HepG2 (cell line): Measurements from ENCODE around the gene HMGN4. TPM values are rescaled to one million over a fixed set of nuclear protein-coding genes. Genes with fewer than 3 reads are reported as not detected.

Experiments
- KLF9 ChIP-seq: IDR thresholded peaks from 2 replicates; pipeline ENCODE4 v1.6.1; 2016; ENCODE audit warnings: low read depth
- NFE2L1 ChIP-seq: sonication (generic); formaldehyde crosslinking; IDR thresholded peaks from 2 replicates; pipeline ENCODE4 v1.4.0; 2020; ENCODE audit warnings: missing genetic modification reagents, mild to moderate bottlenecking, borderline replicate concordance
- NPAS2 ChIP-seq: sonication (generic); formaldehyde crosslinking; IDR thresholded peaks from 2 replicates; pipeline ENCODE4 v1.8.0; 2022; ENCODE audit warnings: mild to moderate bottlenecking, missing genetic modification reagents, borderline replicate concordance
- NR2F2 ChIP-seq: IDR thresholded peaks from 2 replicates; pipeline ENCODE4 v1.6.1; 2012; ENCODE audit warnings: low read depth, inconsistent platforms, borderline replicate concordance
- RARA ChIP-seq: IDR thresholded peaks from 2 replicates; pipeline ENCODE4 v1.6.1; 2016; ENCODE audit warnings: missing genetic modification reagents, missing compliant biosample characterization
- ZNF329 ChIP-seq: sonication (generic); formaldehyde crosslinking; IDR thresholded peaks from 2 replicates; pipeline ENCODE4 v1.9.0; 2021; ENCODE audit warnings: low read depth, mild to moderate bottlenecking, missing genetic modification reagents
- ZNF33B ChIP-seq: sonication (generic); formaldehyde crosslinking; IDR thresholded peaks from 2 replicates; pipeline ENCODE4 v1.5.1; 2020; ENCODE audit warnings: mild to moderate bottlenecking, missing genetic modification reagents
- ZNF652 ChIP-seq: IDR thresholded peaks from 2 replicates; pipeline ENCODE4 v1.6.1; 2016; ENCODE audit warnings: low read depth, borderline replicate concordance
- ZNF850 ChIP-seq: sonication (generic); formaldehyde crosslinking; conservative IDR thresholded peaks from 2 replicates; pipeline ENCODE4 v1.9.0; 2021; ENCODE audit warnings: mild to moderate bottlenecking, missing genetic modification reagents
- polyA plus RNA-seq, 8 experiments: library from polyadenylated mRNA; depleted of rRNA in 3 of 8; stranded (reverse) in 7 of 8; unstranded in 1 of 8; fragments of >200 nt; fragmentation: Illumina TruSeq in 4 of 8; extraction: Trizol in 4 of 8; gene quantifications; 2 replicates each; pipeline versions ENCODE4 v1.2.1 to v1.2.3, GENCODE V29; 2011 to 2016; ENCODE audit warnings: low read depth in 4 of 8, missing spikeins in 1 of 8, mixed read lengths in 1 of 8; ENCODE audit not compliant: insufficient read depth in 1 of 8
- total RNA-seq, 5 experiments: library from RNA; depleted of rRNA; stranded (reverse); fragments of >200 nt; fragmentation: Illumina TruSeq; extraction: Trizol; gene quantifications; 2 replicates each; pipeline ENCODE4 v1.2.3, GENCODE V29; 2016; ENCODE audit warnings: low read depth in 1 of 5
- TF ChIP-seq, protein P1 (sequence below): sonication (generic); formaldehyde crosslinking; conservative IDR thresholded peaks from 2 replicates; pipeline ENCODE4 v1.4.0; 2020; ENCODE audit warnings: missing genetic modification reagents
- TF ChIP-seq, protein P2 (sequence below), 2 experiments: sonication (generic) in 1 of 2; formaldehyde crosslinking in 1 of 2; IDR thresholded peaks; 2 replicates each; pipeline versions ENCODE4 v1.5.1 to v1.6.1; 2011 to 2020; ENCODE audit warnings: borderline replicate concordance in 1 of 2, low read depth in 1 of 2, low read length in 1 of 2, mild to moderate bottlenecking in 1 of 2, missing genetic modification reagents in 1 of 2, moderate library complexity in 1 of 2
- TF ChIP-seq, protein P3 (sequence below): sonication (generic); formaldehyde crosslinking; IDR thresholded peaks from 2 replicates; pipeline ENCODE4 v1.8.0; 2023; ENCODE audit warnings: mild to moderate bottlenecking, missing genetic modification reagents
- TF ChIP-seq, protein P4 (sequence below): sonication (generic); formaldehyde crosslinking; IDR thresholded peaks from one replicate; pipeline ENCODE4 v1.5.1; 2020; ENCODE audit warnings: mild to moderate bottlenecking, missing genetic modification reagents; ENCODE audit errors: not compliant biosample characterization

The HMGN4 gene
- total and polyA plus RNA-seq, 2 of the 13 experiments (the other 11 are each of a cell fraction or from before 2014, with no cell fraction given), result 39.9 to 52.1 TPM

- TF ChIP-seq, protein P1, sequence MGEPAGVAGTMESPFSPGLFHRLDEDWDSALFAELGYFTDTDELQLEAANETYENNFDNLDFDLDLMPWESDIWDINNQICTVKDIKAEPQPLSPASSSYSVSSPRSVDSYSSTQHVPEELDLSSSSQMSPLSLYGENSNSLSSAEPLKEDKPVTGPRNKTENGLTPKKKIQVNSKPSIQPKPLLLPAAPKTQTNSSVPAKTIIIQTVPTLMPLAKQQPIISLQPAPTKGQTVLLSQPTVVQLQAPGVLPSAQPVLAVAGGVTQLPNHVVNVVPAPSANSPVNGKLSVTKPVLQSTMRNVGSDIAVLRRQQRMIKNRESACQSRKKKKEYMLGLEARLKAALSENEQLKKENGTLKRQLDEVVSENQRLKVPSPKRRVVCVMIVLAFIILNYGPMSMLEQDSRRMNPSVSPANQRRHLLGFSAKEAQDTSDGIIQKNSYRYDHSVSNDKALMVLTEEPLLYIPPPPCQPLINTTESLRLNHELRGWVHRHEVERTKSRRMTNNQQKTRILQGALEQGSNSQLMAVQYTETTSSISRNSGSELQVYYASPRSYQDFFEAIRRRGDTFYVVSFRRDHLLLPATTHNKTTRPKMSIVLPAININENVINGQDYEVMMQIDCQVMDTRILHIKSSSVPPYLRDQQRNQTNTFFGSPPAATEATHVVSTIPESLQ (CRISPR knock-in tag), result no peak
- TF ChIP-seq, protein P2, sequence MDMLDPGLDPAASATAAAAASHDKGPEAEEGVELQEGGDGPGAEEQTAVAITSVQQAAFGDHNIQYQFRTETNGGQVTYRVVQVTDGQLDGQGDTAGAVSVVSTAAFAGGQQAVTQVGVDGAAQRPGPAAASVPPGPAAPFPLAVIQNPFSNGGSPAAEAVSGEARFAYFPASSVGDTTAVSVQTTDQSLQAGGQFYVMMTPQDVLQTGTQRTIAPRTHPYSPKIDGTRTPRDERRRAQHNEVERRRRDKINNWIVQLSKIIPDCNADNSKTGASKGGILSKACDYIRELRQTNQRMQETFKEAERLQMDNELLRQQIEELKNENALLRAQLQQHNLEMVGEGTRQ (IDR thresholded peaks at IDR 0.05; ENCODE audit: low read depth, low read length), result no peak
- TF ChIP-seq, protein P2 (CRISPR knock-in tag; IDR thresholded peaks at IDR 0.05; ENCODE audit: borderline replicate concordance), result no peak
- TF ChIP-seq ZNF652 (CRISPR knock-in tag), result no peak
- 0 out of 2 replicates have a peak, but pooled peaks have one; percentile 25 for TF ChIP-seq RARA (CRISPR knock-in tag)
- TF ChIP-seq, protein P3, sequence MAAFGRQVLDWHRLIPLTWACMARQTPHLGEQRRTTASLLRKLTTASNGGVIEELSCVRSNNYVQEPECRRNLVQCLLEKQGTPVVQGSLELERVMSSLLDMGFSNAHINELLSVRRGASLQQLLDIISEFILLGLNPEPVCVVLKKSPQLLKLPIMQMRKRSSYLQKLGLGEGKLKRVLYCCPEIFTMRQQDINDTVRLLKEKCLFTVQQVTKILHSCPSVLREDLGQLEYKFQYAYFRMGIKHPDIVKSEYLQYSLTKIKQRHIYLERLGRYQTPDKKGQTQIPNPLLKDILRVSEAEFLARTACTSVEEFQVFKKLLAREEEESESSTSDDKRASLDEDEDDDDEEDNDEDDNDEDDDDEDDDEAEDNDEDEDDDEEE (CRISPR knock-in tag), result no peak
- no peak for TF ChIP-seq ZNF33B (CRISPR knock-in tag)
- TF ChIP-seq NFE2L1, result no peak
- TF ChIP-seq, protein P4, sequence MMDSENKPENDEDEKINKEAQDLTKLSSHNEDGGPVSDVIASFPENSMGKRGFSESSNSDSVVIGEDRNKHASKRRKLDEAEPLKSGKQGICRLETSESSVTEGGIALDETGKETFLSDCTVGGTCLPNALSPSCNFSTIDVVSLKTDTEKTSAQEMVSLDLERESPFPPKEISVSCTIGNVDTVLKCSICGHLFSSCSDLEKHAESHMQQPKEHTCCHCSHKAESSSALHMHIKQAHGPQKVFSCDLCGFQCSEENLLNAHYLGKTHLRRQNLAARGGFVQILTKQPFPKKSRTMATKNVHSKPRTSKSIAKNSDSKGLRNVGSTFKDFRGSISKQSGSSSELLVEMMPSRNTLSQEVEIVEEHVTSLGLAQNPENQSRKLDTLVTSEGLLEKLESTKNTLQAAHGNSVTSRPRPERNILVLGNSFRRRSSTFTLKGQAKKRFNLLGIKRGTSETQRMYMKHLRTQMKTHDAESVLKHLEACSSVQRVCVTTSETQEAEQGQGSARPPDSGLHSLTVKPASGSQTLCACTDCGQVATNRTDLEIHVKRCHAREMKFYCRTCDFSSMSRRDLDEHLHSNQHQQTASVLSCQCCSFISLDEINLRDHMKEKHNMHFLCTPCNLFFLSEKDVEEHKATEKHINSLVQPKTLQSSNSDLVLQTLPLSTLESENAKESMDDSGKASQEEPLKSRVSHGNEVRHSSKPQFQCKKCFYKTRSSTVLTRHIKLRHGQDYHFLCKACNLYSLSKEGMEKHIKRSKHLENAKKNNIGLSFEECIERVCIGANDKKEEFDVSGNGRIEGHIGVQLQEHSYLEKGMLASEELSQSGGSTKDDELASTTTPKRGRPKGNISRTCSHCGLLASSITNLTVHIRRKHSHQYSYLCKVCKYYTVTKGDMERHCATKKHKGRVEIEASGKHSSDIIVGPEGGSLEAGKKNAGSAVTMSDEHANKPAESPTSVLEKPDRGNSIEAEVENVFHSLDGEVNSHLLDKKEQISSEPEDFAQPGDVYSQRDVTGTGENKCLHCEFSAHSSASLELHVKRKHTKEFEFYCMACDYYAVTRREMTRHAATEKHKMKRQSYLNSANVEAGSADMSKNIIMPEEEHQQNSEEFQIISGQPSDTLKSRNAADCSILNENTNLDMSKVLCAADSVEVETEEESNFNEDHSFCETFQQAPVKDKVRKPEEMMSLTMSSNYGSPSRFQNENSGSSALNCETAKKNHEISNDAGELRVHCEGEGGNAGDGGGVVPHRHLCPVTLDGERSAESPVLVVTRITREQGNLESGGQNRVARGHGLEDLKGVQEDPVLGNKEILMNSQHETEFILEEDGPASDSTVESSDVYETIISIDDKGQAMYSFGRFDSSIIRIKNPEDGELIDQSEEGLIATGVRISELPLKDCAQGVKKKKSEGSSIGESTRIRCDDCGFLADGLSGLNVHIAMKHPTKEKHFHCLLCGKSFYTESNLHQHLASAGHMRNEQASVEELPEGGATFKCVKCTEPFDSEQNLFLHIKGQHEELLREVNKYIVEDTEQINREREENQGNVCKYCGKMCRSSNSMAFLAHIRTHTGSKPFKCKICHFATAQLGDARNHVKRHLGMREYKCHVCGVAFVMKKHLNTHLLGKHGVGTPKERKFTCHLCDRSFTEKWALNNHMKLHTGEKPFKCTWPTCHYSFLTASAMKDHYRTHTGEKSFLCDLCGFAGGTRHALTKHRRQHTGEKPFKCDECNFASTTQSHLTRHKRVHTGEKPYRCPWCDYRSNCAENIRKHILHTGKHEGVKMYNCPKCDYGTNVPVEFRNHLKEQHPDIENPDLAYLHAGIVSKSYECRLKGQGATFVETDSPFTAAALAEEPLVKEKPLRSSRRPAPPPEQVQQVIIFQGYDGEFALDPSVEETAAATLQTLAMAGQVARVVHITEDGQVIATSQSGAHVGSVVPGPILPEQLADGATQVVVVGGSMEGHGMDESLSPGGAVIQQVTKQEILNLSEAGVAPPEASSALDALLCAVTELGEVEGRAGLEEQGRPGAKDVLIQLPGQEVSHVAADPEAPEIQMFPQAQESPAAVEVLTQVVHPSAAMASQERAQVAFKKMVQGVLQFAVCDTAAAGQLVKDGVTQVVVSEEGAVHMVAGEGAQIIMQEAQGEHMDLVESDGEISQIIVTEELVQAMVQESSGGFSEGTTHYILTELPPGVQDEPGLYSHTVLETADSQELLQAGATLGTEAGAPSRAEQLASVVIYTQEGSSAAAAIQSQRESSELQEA (CRISPR knock-in tag), result peak; percentile 74
- 0 out of 2 replicates have a peak, but pooled peaks have one; percentile 38 for TF ChIP-seq ZNF329 (CRISPR knock-in tag)
- TF ChIP-seq NPAS2 (CRISPR knock-in tag), result no peak
- no peak for TF ChIP-seq KLF9 (CRISPR knock-in tag)
- TF ChIP-seq ZNF850, result no peak
- no peak for TF ChIP-seq NR2F2
Observed at GRCh38 chr6:26576929-26577719, 39.0 kb downstream of the HMGN4 start (continued).
